ENCODE results near the gene LENG9. TPM values are rescaled to one million over a fixed set of nuclear protein-coding genes. Genes with fewer than 3 reads are reported as not detected.

Gene LENG9
- total RNA-seq, 4 donors from 2014 or later: 5.4 to 9.3 (median 8.1) TPM

DNA sequence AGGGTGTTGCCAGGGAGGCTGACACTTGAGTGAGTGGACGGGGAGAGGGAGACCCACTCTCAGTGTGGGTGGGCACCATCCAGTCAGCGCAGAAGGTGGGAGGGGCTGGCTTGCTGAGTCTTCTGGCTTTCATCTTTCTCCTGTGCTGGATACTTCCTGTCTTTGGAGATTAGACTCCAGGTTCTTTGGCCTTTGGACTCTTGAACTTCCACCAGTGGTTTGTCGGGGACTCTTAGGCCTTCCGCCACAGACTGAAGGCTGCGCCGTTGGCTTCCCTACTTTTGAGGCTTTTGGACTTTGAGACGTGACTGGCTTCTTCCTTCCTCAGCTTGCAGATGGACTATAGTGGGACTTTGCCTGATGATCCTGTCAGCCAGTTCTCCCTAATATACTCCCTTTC lies 18.8 kb downstream of the LENG9 start:
- Histone ChIP-seq H3K36me3 (peaks cover 4 to 58% (median 26%) of the 10 kb centered on the region in 4 donors), H3K27me3 (no peaks in the 10 kb centered on the region), H3K4me1 (peaks cover 13 to 27% (median 24%) of the 10 kb centered on the region in 4 donors), H3K9me3 (no peaks in the 10 kb centered on the region), H3K27ac (replicated peaks in 1 of 4) (no peak overlapping the region), H3K4me3 (no peak overlapping the region)
- no peak for TF ChIP-seq POLR2AphosphoS5 (IDR thresholded peaks at IDR 0.05)
- TF ChIP-seq EP300 (IDR thresholded peaks at IDR 0.05): no peak
- TF ChIP-seq, protein P1, sequence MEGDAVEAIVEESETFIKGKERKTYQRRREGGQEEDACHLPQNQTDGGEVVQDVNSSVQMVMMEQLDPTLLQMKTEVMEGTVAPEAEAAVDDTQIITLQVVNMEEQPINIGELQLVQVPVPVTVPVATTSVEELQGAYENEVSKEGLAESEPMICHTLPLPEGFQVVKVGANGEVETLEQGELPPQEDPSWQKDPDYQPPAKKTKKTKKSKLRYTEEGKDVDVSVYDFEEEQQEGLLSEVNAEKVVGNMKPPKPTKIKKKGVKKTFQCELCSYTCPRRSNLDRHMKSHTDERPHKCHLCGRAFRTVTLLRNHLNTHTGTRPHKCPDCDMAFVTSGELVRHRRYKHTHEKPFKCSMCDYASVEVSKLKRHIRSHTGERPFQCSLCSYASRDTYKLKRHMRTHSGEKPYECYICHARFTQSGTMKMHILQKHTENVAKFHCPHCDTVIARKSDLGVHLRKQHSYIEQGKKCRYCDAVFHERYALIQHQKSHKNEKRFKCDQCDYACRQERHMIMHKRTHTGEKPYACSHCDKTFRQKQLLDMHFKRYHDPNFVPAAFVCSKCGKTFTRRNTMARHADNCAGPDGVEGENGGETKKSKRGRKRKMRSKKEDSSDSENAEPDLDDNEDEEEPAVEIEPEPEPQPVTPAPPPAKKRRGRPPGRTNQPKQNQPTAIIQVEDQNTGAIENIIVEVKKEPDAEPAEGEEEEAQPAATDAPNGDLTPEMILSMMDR (IDR thresholded peaks at IDR 0.05): no peak
- no peak for TF ChIP-seq POLR2A (IDR thresholded peaks at IDR 0.05; ENCODE audit: low read depth)
- 90% methylated on average over 7 of the region's 7 CpGs for WGBS
- intact Hi-C loops (cut with DNase I): no loop called here
- no peak for DNase-seq (ENCODE audit: extremely low spot score)

DNA sequence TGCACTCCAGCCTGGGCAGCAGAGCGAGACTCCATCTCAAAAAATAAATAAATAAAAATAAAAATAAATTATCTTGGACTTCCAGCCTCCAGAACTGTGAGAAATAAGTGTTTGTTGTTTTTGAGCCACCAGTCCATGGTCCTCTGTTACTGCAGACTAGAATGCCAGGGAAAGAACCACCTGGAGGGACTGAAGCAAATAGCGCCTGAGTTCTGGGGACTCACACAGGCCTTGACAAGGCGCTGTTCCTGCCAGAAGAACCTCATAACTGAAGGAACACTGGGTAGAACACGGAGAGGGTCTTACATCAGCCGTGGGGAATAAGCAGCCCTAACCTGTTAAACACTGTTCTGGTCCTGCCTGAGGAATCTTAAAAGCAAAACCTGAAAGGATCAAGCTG lies 22.9 kb downstream of the LENG9 start:
- Histone ChIP-seq H3K4me3 (no peak overlapping the region), H3K27me3 (no peaks in the 10 kb centered on the region), H3K36me3 (peaks cover 0 to 49% (median 23%) of the 10 kb centered on the region in 4 donors), H3K4me1 (peaks cover 7 to 24% (median 18%) of the 10 kb centered on the region in 4 donors), H3K9me3 (no peaks in the 10 kb centered on the region), H3K27ac (replicated peaks in 1 of 4) (no peak overlapping the region)
- TF ChIP-seq, protein P1 (IDR thresholded peaks at IDR 0.05): no peak
- TF ChIP-seq EP300 (IDR thresholded peaks at IDR 0.05) (no peak), POLR2AphosphoS5 (IDR thresholded peaks at IDR 0.05) (no peak), POLR2A (IDR thresholded peaks at IDR 0.05; ENCODE audit: low read depth) (no peak)
- 95% methylated on average over 5 of the region's 5 CpGs for WGBS
- intact Hi-C loops (cut with DNase I): no loop called here
- no peak for DNase-seq (ENCODE audit: extremely low spot score)

DNA sequence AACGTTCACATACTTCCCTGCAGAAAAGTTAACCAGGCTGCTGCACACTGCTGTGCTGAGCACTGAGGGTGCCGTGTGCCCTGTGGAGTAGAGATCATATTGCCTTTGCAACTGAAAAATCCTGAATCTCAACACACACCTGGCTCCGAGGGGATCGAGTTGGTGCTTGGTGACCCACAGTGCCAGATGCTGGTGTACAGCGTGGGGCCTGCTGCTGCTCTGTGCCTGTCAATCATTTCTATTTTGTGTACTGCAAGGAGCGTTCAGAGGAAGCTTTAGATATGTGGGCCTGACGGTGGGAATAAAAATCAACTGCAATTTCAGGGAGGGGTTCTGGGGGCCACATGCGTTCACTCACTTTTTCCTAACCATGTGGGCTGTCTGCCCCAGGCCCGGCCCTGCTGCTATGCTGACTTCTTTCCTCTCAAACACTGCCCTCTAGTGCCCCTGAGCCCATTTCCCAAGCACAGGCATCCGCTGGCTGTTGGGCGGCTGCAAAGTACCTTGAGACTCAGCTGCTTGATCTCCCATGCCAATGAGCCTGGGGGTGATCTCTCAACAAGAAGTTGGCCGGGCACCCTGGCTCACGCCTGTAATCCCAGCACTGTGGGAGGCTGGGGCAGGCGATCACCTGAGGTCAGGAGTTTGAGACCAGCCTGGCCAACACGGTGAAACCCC lies 24.3 kb downstream of the LENG9 start:
- DNase-seq (ENCODE audit: extremely low spot score): no peak
- intact Hi-C loops (cut with DNase I): loop anchor here (5.0 kb wide), 1 partner anchor 38 kb away; no protein-coding TSS in a partner anchor
- Histone ChIP-seq H3K4me3 (no peak overlapping the region), H3K27me3 (no peaks in the 10 kb centered on the region), H3K27ac (replicated peaks in 1 of 4) (no peak overlapping the region), H3K36me3 (peaks cover 0 to 36% (median 11%) of the 10 kb centered on the region in 4 donors), H3K4me1 (peaks cover 20 to 37% (median 29%) of the 10 kb centered on the region in 4 donors), H3K9me3 (no peaks in the 10 kb centered on the region)
- TF ChIP-seq, protein P1 (IDR thresholded peaks at IDR 0.05): peak in 2 of 3 experiments; percentile 11 to 29
- TF ChIP-seq EP300 (IDR thresholded peaks at IDR 0.05) (no peak), POLR2AphosphoS5 (IDR thresholded peaks at IDR 0.05) (no peak), POLR2A (IDR thresholded peaks at IDR 0.05; ENCODE audit: low read depth) (no peak)
- 63% methylated on average over 10 of the region's 15 CpGs for WGBS

DNA sequence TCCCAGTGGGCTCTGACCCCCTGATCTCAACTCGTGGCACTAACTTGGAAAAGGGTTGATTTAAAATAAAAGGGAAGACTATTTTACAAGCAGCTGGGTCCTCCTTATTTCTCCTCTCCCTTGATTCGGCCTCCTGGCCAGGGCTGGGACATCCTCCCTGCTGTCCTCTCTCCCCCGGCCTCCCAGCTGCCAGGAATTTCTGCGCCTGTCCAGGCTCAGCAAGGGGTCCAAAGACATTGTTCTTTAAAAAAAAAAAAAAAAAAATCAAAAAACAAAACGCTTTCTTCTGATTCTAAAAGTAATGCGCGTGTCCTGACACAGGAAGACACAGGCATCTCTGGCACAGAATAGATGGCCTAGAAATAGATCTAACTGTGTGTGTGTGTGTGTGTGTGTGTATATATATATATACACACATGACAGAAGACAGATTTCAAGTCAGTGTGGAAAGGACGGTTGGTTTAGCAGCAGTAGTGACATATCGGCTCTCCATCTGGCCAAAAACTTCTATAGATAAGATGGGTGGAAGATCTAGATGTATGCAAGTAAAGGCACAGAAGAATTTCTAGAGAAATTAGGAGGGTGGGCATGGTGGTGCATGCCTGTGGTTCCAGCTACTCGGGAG lies 26.8 kb downstream of the LENG9 start:
- intact Hi-C loops (cut with DNase I): loop anchor here (5.0 kb wide), 1 partner anchor 41 kb away; no protein-coding TSS in a partner anchor

More for the DNA sequence above, 26.8 kb downstream of the LENG9 start:
- peaks cover 21 to 41% (median 32%) of the 10 kb centered on the region in 4 donors for H3K4me1 ChIP-seq
- 68% methylated on average over 10 of the region's 10 CpGs for WGBS
- peaks cover 0 to 14% (median 2%) of the 10 kb centered on the region in 4 donors for H3K36me3 ChIP-seq
- H3K27ac ChIP-seq (replicated peaks in 1 of 4): peak overlapping the region in 1 of 4 donors; percentile 18
- DNase-seq (ENCODE audit: extremely low spot score): no peak
- TF ChIP-seq EP300 (IDR thresholded peaks at IDR 0.05) (no peak), POLR2A (IDR thresholded peaks at IDR 0.05; ENCODE audit: low read depth) (no peak), POLR2AphosphoS5 (IDR thresholded peaks at IDR 0.05) (no peak)
- TF ChIP-seq, protein P1 (IDR thresholded peaks at IDR 0.05): no peak
- peaks cover 0 to 13% (median 3%) of the 10 kb centered on the region in 4 donors for H3K27me3 ChIP-seq
- H3K9me3 ChIP-seq: no peaks in the 10 kb centered on the region
- no peak overlapping the region for H3K4me3 ChIP-seq

Data from esophagus muscularis mucosa (tissue), 4 donors.